ENCODE measurements around the gene PRTG. TPM values are rescaled to one million over a fixed set of nuclear protein-coding genes. Genes with fewer than 3 reads are reported as not detected.
A peak's percentile ranks its signal among the peaks of the same experiment; 100 is the strongest.

Gene PRTG
- total and polyA plus RNA-seq, 2 of the 13 experiments (the other 11 are each of a cell fraction or from before 2014, with no cell fraction given) = 13.2 to 22.3 TPM

DNA sequence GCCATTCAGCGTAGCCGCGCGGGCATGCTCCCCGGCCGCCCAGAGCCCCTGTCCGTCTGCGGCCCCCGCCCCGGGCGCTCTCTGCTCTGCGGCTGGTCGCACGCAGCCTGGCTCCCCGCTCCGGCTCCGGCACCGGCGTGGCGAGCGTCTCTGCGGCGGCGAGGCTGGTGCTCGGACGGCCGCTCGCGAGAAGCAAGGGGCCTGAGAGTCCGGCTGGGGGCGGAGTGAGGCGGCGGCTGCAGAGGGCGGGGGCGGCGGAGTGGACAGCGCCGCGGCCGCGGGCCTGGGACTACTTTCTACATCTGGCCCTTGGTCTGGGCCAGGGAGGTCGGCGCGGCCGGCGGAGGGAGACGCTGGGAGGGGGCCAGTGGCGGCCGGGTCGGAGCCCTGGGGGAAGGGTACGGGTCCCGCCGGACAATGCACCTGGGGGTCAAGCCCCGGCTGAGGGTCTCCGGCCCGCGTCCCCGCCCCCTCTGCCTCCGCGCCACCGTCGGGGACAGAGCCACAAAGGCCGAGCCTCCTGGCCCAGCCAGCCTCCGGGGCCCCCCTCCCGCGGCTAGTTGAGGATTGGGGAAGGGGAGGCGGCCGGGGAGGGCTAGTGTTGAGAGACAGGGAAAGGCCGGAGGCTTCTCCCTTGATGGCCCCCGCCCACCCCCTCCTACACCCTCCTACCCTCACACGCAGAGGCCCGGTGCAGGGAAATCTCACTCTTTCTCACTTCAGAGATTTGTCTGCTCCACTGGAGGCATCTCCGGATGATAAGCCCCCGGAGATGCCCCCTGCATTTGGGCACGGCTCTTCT is at the start of gene PRTG (continued):
- TF ChIP-seq, protein P1, sequence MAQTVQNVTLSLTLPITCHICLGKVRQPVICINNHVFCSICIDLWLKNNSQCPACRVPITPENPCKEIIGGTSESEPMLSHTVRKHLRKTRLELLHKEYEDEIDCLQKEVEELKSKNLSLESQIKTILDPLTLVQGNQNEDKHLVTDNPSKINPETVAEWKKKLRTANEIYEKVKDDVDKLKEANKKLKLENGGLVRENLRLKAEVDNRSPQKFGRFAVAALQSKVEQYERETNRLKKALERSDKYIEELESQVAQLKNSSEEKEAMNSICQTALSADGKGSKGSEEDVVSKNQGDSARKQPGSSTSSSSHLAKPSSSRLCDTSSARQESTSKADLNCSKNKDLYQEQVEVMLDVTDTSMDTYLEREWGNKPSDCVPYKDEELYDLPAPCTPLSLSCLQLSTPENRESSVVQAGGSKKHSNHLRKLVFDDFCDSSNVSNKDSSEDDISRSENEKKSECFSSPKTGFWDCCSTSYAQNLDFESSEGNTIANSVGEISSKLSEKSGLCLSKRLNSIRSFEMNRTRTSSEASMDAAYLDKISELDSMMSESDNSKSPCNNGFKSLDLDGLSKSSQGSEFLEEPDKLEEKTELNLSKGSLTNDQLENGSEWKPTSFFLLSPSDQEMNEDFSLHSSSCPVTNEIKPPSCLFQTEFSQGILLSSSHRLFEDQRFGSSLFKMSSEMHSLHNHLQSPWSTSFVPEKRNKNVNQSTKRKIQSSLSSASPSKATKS (CRISPR knock-in tag; IDR thresholded peaks at IDR 0.05) = no peak
- TF ChIP-seq TRIM24 (CRISPR knock-in tag; IDR thresholded peaks at IDR 0.05) = no peak
- TF ChIP-seq, protein P2, sequence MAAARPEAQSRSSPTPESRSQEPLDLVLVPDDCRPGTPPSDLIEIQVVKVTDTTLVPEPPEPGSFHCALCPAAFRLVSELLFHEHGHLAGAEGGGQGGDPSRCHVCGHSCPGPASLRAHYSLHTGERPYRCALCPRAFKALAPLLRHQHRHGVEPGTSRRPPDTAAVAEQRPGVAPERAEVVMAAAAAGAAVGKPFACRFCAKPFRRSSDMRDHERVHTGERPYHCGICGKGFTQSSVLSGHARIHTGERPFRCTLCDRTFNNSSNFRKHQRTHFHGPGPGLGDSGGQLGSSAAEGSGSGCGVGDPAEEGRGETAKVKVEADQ (CRISPR knock-in tag; IDR thresholded peaks at IDR 0.05; ENCODE audit: borderline replicate concordance) = no peak
- TF ChIP-seq ZNF530 (CRISPR knock-in tag; IDR thresholded peaks at IDR 0.05; ENCODE audit: low read depth) = no peak
- TF ChIP-seq, protein P3, sequence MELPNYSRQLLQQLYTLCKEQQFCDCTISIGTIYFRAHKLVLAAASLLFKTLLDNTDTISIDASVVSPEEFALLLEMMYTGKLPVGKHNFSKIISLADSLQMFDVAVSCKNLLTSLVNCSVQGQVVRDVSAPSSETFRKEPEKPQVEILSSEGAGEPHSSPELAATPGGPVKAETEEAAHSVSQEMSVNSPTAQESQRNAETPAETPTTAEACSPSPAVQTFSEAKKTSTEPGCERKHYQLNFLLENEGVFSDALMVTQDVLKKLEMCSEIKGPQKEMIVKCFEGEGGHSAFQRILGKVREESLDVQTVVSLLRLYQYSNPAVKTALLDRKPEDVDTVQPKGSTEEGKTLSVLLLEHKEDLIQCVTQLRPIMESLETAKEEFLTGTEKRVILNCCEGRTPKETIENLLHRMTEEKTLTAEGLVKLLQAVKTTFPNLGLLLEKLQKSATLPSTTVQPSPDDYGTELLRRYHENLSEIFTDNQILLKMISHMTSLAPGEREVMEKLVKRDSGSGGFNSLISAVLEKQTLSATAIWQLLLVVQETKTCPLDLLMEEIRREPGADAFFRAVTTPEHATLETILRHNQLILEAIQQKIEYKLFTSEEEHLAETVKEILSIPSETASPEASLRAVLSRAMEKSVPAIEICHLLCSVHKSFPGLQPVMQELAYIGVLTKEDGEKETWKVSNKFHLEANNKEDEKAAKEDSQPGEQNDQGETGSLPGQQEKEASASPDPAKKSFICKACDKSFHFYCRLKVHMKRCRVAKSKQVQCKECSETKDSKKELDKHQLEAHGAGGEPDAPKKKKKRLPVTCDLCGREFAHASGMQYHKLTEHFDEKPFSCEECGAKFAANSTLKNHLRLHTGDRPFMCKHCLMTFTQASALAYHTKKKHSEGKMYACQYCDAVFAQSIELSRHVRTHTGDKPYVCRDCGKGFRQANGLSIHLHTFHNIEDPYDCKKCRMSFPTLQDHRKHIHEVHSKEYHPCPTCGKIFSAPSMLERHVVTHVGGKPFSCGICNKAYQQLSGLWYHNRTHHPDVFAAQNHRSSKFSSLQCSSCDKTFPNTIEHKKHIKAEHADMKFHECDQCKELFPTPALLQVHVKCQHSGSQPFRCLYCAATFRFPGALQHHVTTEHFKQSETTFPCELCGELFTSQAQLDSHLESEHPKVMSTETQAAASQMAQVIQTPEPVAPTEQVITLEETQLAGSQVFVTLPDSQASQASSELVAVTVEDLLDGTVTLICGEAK (IDR thresholded peaks at IDR 0.05) = no peak
- TF ChIP-seq, protein P3 (CRISPR knock-in tag; IDR thresholded peaks at IDR 0.05) = peak; percentile 73; the same call in 1 of the 2 replicates
- peak; percentile 44; the same call in 1 of the 2 replicates for TF ChIP-seq ZNF788 (CRISPR knock-in tag; IDR thresholded peaks at IDR 0.05; ENCODE audit: borderline replicate concordance)
- TF ChIP-seq ZNF737 (CRISPR knock-in tag; IDR thresholded peaks at IDR 0.05; ENCODE audit: borderline replicate concordance) = no peak
- no peak for TF ChIP-seq ZC3H4 (CRISPR knock-in tag; IDR thresholded peaks at IDR 0.05; ENCODE audit: borderline replicate concordance)
- no peak for TF ChIP-seq ZNF781 (CRISPR knock-in tag; IDR thresholded peaks at IDR 0.05; ENCODE audit: borderline replicate concordance, not compliant biosample characterization)
- TF ChIP-seq, protein P4, sequence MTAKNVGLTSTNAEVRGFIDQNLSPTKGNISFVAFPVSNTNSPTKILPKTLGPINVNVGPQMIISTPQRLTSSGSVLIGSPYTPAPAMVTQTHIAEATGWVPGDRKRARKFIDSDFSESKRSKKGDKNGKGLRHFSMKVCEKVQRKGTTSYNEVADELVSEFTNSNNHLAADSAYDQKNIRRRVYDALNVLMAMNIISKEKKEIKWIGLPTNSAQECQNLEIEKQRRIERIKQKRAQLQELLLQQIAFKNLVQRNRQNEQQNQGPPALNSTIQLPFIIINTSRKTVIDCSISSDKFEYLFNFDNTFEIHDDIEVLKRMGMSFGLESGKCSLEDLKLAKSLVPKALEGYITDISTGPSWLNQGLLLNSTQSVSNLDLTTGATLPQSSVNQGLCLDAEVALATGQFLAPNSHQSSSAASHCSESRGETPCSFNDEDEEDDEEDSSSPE (CRISPR knock-in tag; IDR thresholded peaks at IDR 0.05) = peak; percentile 20; the same call in 1 of the 2 replicates
- TF ChIP-seq, protein P5, sequence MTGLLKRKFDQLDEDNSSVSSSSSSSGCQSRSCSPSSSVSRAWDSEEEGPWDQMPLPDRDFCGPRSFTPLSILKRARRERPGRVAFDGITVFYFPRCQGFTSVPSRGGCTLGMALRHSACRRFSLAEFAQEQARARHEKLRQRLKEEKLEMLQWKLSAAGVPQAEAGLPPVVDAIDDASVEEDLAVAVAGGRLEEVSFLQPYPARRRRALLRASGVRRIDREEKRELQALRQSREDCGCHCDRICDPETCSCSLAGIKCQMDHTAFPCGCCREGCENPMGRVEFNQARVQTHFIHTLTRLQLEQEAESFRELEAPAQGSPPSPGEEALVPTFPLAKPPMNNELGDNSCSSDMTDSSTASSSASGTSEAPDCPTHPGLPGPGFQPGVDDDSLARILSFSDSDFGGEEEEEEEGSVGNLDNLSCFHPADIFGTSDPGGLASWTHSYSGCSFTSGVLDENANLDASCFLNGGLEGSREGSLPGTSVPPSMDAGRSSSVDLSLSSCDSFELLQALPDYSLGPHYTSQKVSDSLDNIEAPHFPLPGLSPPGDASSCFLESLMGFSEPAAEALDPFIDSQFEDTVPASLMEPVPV (CRISPR knock-in tag; IDR thresholded peaks at IDR 0.05) = no peak; the same call in 1 of the 2 replicates

Data from HepG2 (cell line).